MM.1S (cell line): ENCODE measurements around the gene CLMN.

Experiments
- EZH2 ChIP-seq: fragments of 300-600 bp; sonication (generic); optimal IDR thresholded peaks from 2 replicates; pipeline ENCODE3; 2017; ENCODE audit warnings: low read depth, mild to moderate bottlenecking, antibody characterized with exemption, low read length, mixed read lengths
- EZH2phosphoT487 ChIP-seq: fragments of 300-600 bp; sonication (generic); IDR thresholded peaks from 2 replicates; pipeline ENCODE4 v1.6.1; 2018; ENCODE audit warnings: antibody characterized with exemption, low read length
- TF ChIP-seq, protein P1 (sequence below): fragments of 300-600 bp; sonication (generic); IDR thresholded peaks from 2 replicates; pipeline ENCODE4 v1.5.1; 2016; ENCODE audit warnings: antibody characterized with exemption, low read length, mixed read lengths

DNA sequence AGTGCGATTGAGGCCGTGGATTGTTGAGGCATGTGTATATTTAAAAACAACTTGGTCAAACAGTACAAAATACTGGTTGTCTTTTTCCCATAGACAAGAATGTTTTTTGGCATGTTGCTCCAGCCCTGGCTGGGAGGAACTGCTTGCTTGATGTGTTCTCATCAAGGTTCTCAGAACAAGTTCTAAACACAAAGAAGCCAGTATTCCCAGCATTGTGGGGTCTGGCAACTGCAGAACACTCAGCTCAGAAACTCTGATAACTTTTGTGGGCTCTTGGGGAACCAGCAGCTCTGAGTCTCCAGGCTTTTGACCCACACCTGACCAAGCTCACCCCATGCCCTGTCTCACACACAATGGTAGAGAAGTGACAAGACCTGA is 135.3 kb downstream of the CLMN start:
- TF ChIP-seq, protein P1, sequence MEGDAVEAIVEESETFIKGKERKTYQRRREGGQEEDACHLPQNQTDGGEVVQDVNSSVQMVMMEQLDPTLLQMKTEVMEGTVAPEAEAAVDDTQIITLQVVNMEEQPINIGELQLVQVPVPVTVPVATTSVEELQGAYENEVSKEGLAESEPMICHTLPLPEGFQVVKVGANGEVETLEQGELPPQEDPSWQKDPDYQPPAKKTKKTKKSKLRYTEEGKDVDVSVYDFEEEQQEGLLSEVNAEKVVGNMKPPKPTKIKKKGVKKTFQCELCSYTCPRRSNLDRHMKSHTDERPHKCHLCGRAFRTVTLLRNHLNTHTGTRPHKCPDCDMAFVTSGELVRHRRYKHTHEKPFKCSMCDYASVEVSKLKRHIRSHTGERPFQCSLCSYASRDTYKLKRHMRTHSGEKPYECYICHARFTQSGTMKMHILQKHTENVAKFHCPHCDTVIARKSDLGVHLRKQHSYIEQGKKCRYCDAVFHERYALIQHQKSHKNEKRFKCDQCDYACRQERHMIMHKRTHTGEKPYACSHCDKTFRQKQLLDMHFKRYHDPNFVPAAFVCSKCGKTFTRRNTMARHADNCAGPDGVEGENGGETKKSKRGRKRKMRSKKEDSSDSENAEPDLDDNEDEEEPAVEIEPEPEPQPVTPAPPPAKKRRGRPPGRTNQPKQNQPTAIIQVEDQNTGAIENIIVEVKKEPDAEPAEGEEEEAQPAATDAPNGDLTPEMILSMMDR: no peak
- TF ChIP-seq EZH2phosphoT487 (no peak), EZH2 (no peak)
